Measurements from ENCODE around the gene HECTD4.

- TF ChIP-seq CTCF (conservative IDR thresholded peaks at IDR 0.05; ENCODE audit: low read depth, low read length), result no peak
- TF ChIP-seq EZH2phosphoT487 (IDR thresholded peaks at IDR 0.05; ENCODE audit: borderline replicate concordance, low read length), result no peak
- no peak for TF ChIP-seq EZH2 (IDR thresholded peaks at IDR 0.05; ENCODE audit: low read length, unreplicated experiment)
These were observed 125.5 kb downstream of the HECTD4 start for GRCh38 chr12:112256780-112257179.

Measured in PC-3 (cell line).